Gastrocnemius medialis (tissue), 4 donors: ENCODE results near the gene TRIM49C. TPM values are rescaled to one million over a fixed set of nuclear protein-coding genes. Genes with fewer than 3 reads are reported as not detected.
"Not testable (repeated sequence)": the region's sequence is repeated elsewhere in the genome, so short reads cannot be mapped to it uniquely, and the experiment has no call there.

Source experiments
- ATAC-seq, 2 donors: fragments of 150-250 bp; one replicate each; pipeline ENCODE4 v1.9.1; 2016
- DNase-seq, 2 donors: peaks; one replicate each; pipeline ENCODE4 v3.0.0-alpha.2; 2019
- H3K27ac ChIP-seq, 4 donors: fragments of 200-600 bp; sonication (generic); 1 replicate in 1 of 4; 2 replicates in 3 of 4; pipeline ENCODE4 v1.5.1; 2016 to 2018; ENCODE audit warnings: mild to moderate bottlenecking in 2 of 4, moderate library complexity in 1 of 4
- H3K27me3 ChIP-seq, 3 donors: fragments of 200-600 bp; sonication (generic) in 2 of 3; 1 replicate in 1 of 3; 2 replicates in 2 of 3; pipeline versions ENCODE4 v1.5.1 to v1.6.0; 2016 to 2019; ENCODE audit warnings: mild to moderate bottlenecking in 1 of 3, moderate library complexity in 1 of 3
- H3K36me3 ChIP-seq, 2 donors: fragments of 200-600 bp; sonication (generic) in 1 of 2; one replicate each; pipeline ENCODE4 v1.5.1; 2017 to 2018
- H3K4me1 ChIP-seq, 2 donors: fragments of 200-600 bp; sonication (generic) in 1 of 2; one replicate each; pipeline ENCODE4 v1.5.1; 2016 to 2017; ENCODE audit warnings: mild to moderate bottlenecking in 2 of 2
- H3K4me3 ChIP-seq, 4 donors: fragments of 200-600 bp; sonication (generic) in 3 of 4; 1 replicate in 1 of 4; 2 replicates in 3 of 4; pipeline ENCODE4 v1.5.1; 2016 to 2019; ENCODE audit warnings: mild to moderate bottlenecking in 2 of 4
- H3K9me3 ChIP-seq, 3 donors: fragments of 200-600 bp; sonication (generic) in 2 of 3; 1 replicate in 1 of 3; 2 replicates in 2 of 3; pipeline ENCODE4 v1.5.1; 2016 to 2019
- in situ Hi-C, 4 donors: fragments of 200-750 bp; cut with MboI; loops; one replicate each; pipeline versions ENCODE4 v1.15.0 to v1.8.0; 2017; ENCODE audit warnings: low sequenced_read_pairs in 4 of 4
- intact Hi-C: fragments of 100-400 bp; cut with DNase I; formaldehyde crosslinking; loops from one replicate; pipeline ENCODE4 v1.15.1; 2023; ENCODE audit warnings: low total_unique reads
- total RNA-seq, 4 donors: library from RNA; depleted of rRNA; stranded (reverse); fragments of >200 nt; gene quantifications; one replicate each; pipeline versions ENCODE4 v1.1.0 to v1.2.3, GENCODE V29; 2016

TRIM49C gene, protein sequence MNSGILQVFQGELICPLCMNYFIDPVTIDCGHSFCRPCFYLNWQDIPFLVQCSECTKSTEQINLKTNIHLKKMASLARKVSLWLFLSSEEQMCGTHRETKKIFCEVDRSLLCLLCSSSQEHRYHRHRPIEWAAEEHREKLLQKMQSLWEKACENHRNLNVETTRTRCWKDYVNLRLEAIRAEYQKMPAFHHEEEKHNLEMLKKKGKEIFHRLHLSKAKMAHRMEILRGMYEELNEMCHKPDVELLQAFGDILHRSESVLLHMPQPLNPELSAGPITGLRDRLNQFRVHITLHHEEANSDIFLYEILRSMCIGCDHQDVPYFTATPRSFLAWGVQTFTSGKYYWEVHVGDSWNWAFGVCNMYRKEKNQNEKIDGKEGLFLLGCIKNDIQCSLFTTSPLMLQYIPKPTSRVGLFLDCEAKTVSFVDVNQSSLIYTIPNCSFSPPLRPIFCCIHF
- total RNA-seq, result not detected

- H3K4me3 ChIP-seq, in situ Hi-C loops, H3K4me1 ChIP-seq, DNase-seq, ATAC-seq, H3K9me3 ChIP-seq, H3K36me3 ChIP-seq, H3K27me3 ChIP-seq, H3K27ac ChIP-seq, intact Hi-C loops: not testable (repeated sequence)
Observed at GRCh38 chr11:90030806-90031205, at the start of gene TRIM49C. TSS of gene TRIM49C (plus strand) at chr11:90031106. CDS start at chr11:90035212, 4,106 bp downstream.

DNA sequence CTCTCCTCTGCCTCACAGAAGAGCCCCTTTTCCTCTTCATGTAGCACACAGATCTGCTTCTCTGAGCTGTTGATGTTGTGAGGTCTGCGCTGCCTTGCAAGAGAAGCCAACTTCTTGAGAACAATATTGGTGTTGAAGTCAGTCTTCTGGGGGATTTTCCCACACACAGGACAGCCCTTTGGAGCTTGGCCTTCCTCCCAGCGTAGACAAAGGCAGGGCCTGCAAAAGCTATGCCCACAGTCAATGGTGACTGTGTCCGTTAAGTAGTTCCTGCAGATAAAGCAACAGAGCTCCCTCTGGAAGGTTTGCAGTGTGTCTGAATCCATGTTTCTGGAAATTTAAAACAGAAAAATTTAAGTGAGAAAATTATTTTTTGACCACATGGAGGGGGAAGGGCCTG, 6.7 kb upstream of the TRIM49C start:
- H3K36me3 ChIP-seq, intact Hi-C loops, in situ Hi-C loops, H3K4me1 ChIP-seq, H3K4me3 ChIP-seq, DNase-seq, H3K27me3 ChIP-seq, H3K27ac ChIP-seq, H3K9me3 ChIP-seq, ATAC-seq: not testable (repeated sequence)

- ATAC-seq, DNase-seq, H3K27me3 ChIP-seq, in situ Hi-C loops, intact Hi-C loops, H3K4me3 ChIP-seq, H3K9me3 ChIP-seq, H3K27ac ChIP-seq, H3K4me1 ChIP-seq, H3K36me3 ChIP-seq: not testable (repeated sequence)
Observed at GRCh38 chr11:90051591-90052209, 20.8 kb downstream of the TRIM49C start.

DNA sequence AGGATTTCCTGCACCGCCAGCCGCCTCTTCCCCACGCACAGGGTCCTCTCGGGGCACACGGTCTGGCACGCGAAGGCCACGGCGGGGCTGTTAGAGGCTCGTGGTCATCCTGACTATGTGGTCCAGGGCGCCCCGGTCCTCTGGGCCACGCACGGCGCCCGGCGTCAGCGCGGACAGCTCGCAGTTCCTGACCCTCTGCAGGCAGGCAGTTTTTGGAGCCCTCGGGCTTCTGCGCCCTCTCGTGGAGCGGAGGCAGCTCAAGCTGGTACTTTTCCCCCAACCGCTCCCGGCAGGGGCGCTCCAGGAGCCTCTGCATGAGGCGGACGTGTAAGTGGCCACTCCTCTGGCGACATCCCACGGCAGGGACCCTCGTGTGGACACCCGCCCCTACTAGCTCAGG, 21.4 kb downstream of the TRIM49C start:
- H3K4me3 ChIP-seq, H3K36me3 ChIP-seq, in situ Hi-C loops, H3K27me3 ChIP-seq, H3K9me3 ChIP-seq, H3K4me1 ChIP-seq, ATAC-seq, H3K27ac ChIP-seq, DNase-seq, intact Hi-C loops: not testable (repeated sequence)

- H3K9me3 ChIP-seq, H3K27me3 ChIP-seq, ATAC-seq, H3K4me3 ChIP-seq, intact Hi-C loops, H3K4me1 ChIP-seq, H3K36me3 ChIP-seq, H3K27ac ChIP-seq, in situ Hi-C loops, DNase-seq: not testable (repeated sequence)
Observed at GRCh38 chr11:90053545-90053944, 22.6 kb downstream of the TRIM49C start.

DNA sequence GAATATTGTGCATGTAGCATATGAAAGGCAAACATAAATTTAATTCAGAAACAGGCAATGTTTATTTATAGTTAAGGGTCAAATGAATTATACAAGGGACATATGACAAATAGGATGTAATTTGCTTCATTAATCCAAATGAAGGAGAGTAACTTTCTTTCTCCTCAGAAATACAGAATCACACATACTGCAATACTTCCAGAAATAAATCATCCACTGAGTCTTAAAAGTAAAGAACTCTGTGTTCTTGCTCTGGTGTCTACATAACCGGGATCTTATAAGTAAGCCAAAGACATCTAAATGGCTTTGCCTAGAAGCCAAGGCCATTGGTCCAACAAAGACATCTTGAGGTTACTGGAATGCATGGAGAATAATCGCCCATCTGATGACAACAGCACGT, 54.7 kb downstream of the TRIM49C start, which contains the start of gene UBTFL1:
UBTFL1 (plus strand) TSS at position 301 of the 400 bp plus-strand sequence; CDS start at position 301, 0 bp downstream.
- DNase-seq, H3K4me1 ChIP-seq, H3K27me3 ChIP-seq, H3K27ac ChIP-seq, in situ Hi-C loops, intact Hi-C loops, H3K4me3 ChIP-seq, H3K36me3 ChIP-seq, ATAC-seq, H3K9me3 ChIP-seq: not testable (repeated sequence)

- H3K4me3 ChIP-seq, DNase-seq, in situ Hi-C loops, H3K9me3 ChIP-seq, H3K4me1 ChIP-seq, intact Hi-C loops, H3K27ac ChIP-seq, H3K27me3 ChIP-seq, H3K36me3 ChIP-seq, ATAC-seq: not testable (repeated sequence)
Observed at GRCh38 chr11:90088731-90089130, 57.8 kb downstream of the TRIM49C start.

Other genes starting within 250 kb of the TRIM49C start
- not detected for gene TRIM49, start 222.5 kb upstream of the TRIM49C start, total RNA-seq
- not detected for gene TRIM64B, start 152.6 kb upstream of the TRIM49C start, total RNA-seq
- gene TRIM49D1, start 108.9 kb upstream of the TRIM49C start, total RNA-seq, result not detected
- not detected for gene TRIM49D2, start 107.0 kb upstream of the TRIM49C start, total RNA-seq
- not detected for gene TRIM64, start 65.1 kb upstream of the TRIM49C start, total RNA-seq
- not detected for gene UBTFL1, start 54.8 kb downstream of the TRIM49C start, total RNA-seq
- under 1 TPM in 2 of 4 donors, not detected in 2; 0.09 to 0.20 TPM for gene NAALAD2, start 103.6 kb downstream of the TRIM49C start, total RNA-seq
- gene CHORDC1, start 191.9 kb downstream of the TRIM49C start, total RNA-seq, result 10 to 100 TPM; 32.7 to 64.8 (median 55.9) TPM